Neural progenitor cell (in vitro differentiated cells): ENCODE data around the gene EME2. TPM values are rescaled to one million over a fixed set of nuclear protein-coding genes. Genes with fewer than 3 reads are reported as not detected.

Experiments used
- DNase-seq: peaks from one replicate; pipeline ENCODE4 v3.0.0-alpha.2; 2016; ENCODE audit warnings: low spot score
- H2AFZ ChIP-seq: fragments of 200-600 bp; sonication (generic); replicated peaks from 2 replicates; pipeline ENCODE4 v1.6.1; 2016; ENCODE audit warnings: antibody characterized with exemption
- H3F3A ChIP-seq: fragments of 200-600 bp; sonication (generic); 2 replicates; pipeline ENCODE4 v1.6.1; 2016; ENCODE audit warnings: antibody characterized with exemption, low read depth
- H3K27ac ChIP-seq: fragments of 200-600 bp; sonication (generic); 2 replicates; pipeline ENCODE4 v1.5.1; 2016; ENCODE audit warnings: mild to moderate bottlenecking
- H3K27me3 ChIP-seq: fragments of 200-600 bp; sonication (generic); 2 replicates; pipeline ENCODE4 v1.6.1; 2016; ENCODE audit warnings: mild to moderate bottlenecking, moderate library complexity
- H3K36me3 ChIP-seq: fragments of 200-600 bp; sonication (generic); 2 replicates; pipeline ENCODE4 v1.5.1; 2016
- H3K4me1 ChIP-seq: fragments of 200-600 bp; sonication (generic); 2 replicates; pipeline ENCODE4 v1.6.1; 2016; ENCODE audit warnings: mixed run types
- H3K4me2 ChIP-seq: fragments of 200-600 bp; sonication (generic); 2 replicates; pipeline ENCODE4 v1.6.1; 2016
- H3K4me3 ChIP-seq: fragments of 200-600 bp; sonication (generic); 2 replicates; pipeline ENCODE4 v1.5.1; 2016
- H3K79me2 ChIP-seq: fragments of 200-600 bp; sonication (generic); 2 replicates; pipeline ENCODE4 v1.6.1; 2016; ENCODE audit warnings: low read depth
- H3K9ac ChIP-seq: fragments of 200-600 bp; sonication (generic); 2 replicates; pipeline ENCODE4 v1.6.1; 2016
- H3K9me3 ChIP-seq: fragments of 200-600 bp; sonication (generic); 2 replicates; pipeline ENCODE4 v1.5.1; 2016; ENCODE audit warnings: low read depth
- H4K20me1 ChIP-seq: fragments of 200-600 bp; sonication (generic); 2 replicates; pipeline ENCODE4 v1.6.1; 2016; ENCODE audit warnings: low read depth
- H3K27ac Mint-ChIP-seq: 3 replicates; pipeline ENCODE4 v1.8.0; 2021; ENCODE audit warnings: mixed read lengths
- H3K27me3 Mint-ChIP-seq: 2 replicates; pipeline ENCODE4 v1.8.0; 2022; ENCODE audit warnings: low read depth, mild to moderate bottlenecking, inconsistent platforms, moderate library complexity, mixed read lengths; ENCODE audit not compliant: insufficient read depth
- H3K36me3 Mint-ChIP-seq: 3 replicates; pipeline ENCODE4 v1.8.0; 2021; ENCODE audit warnings: mixed read lengths
- H3K4me1 Mint-ChIP-seq: 3 replicates; pipeline ENCODE4 v1.8.0; 2021; ENCODE audit warnings: mixed read lengths
- H3K4me3 Mint-ChIP-seq: 3 replicates; pipeline ENCODE4 v1.8.0; 2021; ENCODE audit warnings: mild to moderate bottlenecking, moderate library complexity, mixed read lengths
- H3K9me3 Mint-ChIP-seq: 3 replicates; pipeline ENCODE4 v1.8.0; 2020; ENCODE audit warnings: mixed read lengths
- CTCF ChIP-seq: fragments of 200-600 bp; sonication (generic); IDR thresholded peaks from 2 replicates; pipeline ENCODE4 v1.5.1; 2017; ENCODE audit warnings: antibody characterized with exemption, mild to moderate bottlenecking
- EZH2 ChIP-seq: fragments of 200-600 bp; sonication (generic); IDR thresholded peaks from 2 replicates; pipeline ENCODE4 v1.6.1; 2017; ENCODE audit warnings: antibody characterized with exemption, mild to moderate bottlenecking, moderate library complexity
- EZH2phosphoT487 ChIP-seq: fragments of 200-600 bp; sonication (generic); IDR thresholded peaks from 2 replicates; pipeline ENCODE4 v1.6.1; 2017; ENCODE audit warnings: antibody characterized with exemption
- total RNA-seq: library from RNA; depleted of rRNA; stranded (reverse); fragments of >200 nt; gene quantifications from 2 replicates; pipeline ENCODE4 v1.2.3, GENCODE V29; 2015; ENCODE audit warnings: low replicate concordance

EME2 gene
- total RNA-seq, 1 donor from 2014 or later = 2.3 TPM

DNA sequence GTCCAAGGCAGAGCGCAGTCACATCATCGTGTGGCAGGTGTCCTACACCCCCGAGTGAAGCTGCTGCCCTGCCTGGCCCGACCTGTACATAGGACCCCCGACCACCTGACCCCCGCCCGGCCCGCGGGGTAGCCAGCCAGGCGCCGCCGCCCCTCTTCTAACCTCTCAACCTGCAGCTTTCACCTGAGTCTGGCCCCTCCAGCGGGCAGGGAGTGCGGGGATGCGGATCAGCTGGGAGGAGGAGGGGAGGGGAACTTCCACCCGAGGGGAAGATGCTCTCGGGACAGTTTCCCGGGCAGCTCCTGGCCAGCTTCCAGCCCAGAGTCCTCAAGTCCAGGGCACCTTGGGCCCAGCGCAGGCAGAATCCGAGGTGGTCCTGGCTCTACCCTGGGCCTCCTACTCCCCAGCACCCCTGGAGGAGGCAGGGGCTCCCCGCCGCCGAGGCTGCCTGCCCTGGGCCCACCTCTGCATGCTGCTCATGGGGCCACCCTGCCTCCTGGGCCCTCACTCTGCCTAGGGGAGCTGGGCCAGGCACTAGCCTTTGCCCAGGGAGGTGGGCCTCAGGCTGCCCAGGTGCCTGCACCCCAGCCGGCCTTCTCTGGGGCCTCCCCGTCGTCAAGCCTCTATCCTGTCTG, 3.7 kb upstream of the EME2 start:
- peaks cover 9% of the 10 kb centered on the region for H3K4me1 Mint-ChIP-seq
- TF ChIP-seq CTCF (no peak), EZH2phosphoT487 (no peak), EZH2 (no peak)
- no peak overlapping the region for H3K4me3 Mint-ChIP-seq
- peaks cover 3% of the 10 kb centered on the region for H3K36me3 Mint-ChIP-seq
- peaks cover 7% of the 10 kb centered on the region for H3K27me3 Mint-ChIP-seq
- Histone ChIP-seq H2AFZ (no peak overlapping the region), H3K27ac (no peak overlapping the region), H3K4me1 (no peaks in the 10 kb centered on the region), H3K79me2 (peaks cover 13% of the 10 kb centered on the region), H3K9me3 (no peaks in the 10 kb centered on the region), H3F3A (peaks cover 7% of the 10 kb centered on the region), H3K4me3 (no peak overlapping the region), H3K36me3 (no peaks in the 10 kb centered on the region), H3K4me2 (no peak overlapping the region), H4K20me1 (peaks cover 38% of the 10 kb centered on the region), H3K9ac (no peak overlapping the region), H3K27me3 (no peaks in the 10 kb centered on the region)
- no peak for DNase-seq
- H3K27ac Mint-ChIP-seq = no peak overlapping the region
- no peaks in the 10 kb centered on the region for H3K9me3 Mint-ChIP-seq

DNA sequence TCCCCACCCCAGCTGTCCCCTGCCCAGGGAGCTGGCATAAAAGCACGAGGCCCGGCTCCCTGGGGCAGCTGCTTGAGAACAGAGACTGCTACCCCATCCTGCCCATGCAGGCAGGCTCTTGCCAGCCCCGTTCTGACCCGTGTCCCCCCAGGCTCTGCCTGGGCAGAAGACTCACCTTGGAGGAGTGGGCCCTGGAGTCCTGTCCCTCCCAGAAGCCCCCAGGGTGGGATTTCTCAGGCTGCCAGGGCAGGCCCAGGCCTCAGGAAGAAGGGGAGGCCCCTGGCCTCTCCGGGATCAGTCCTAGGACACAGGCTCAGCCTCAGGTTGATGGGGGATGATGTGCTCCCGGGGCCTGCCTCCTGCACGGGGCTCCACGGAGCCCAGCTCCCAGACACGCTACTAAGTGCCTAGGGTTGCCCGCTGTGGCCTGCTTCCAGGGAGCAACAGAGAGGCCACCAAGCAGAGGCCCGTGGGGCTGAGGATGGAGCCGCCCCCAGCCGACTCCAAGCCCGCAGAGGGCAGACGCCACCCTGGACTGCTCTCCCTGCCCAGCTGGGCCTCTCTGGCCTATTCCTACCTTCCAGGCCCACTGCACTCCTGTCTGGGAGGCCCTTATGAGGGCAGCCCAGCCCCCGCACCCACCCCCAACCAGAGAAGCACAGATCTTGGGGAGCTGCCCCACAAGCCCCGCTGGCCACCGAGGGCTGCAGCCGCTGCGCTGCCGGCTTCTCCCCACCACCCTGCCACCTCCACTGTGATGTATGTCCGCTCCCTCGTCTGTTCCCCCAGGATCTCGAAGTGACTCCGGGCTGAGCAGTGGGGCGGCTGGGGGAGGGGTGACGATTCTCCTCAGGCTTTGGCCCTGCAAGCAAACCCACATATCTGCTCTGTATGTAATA, 3.0 kb upstream of the EME2 start:
- Mint-ChIP-seq H3K36me3 (peaks cover 3% of the 10 kb centered on the region), H3K4me1 (peaks cover 10% of the 10 kb centered on the region), H3K27ac (peak overlapping the region; percentile 50), H3K4me3 (peak overlapping the region; percentile 79), H3K27me3 (peaks cover 7% of the 10 kb centered on the region), H3K9me3 (no peaks in the 10 kb centered on the region)
- TF ChIP-seq EZH2 = no peak
- no peak for TF ChIP-seq EZH2phosphoT487
- no peak for TF ChIP-seq CTCF
- Histone ChIP-seq H3K36me3 (no peaks in the 10 kb centered on the region), H3K9me3 (no peaks in the 10 kb centered on the region), H2AFZ (no peak overlapping the region), H3K79me2 (peaks cover 21% of the 10 kb centered on the region), H3K4me2 (no peak overlapping the region), H3K9ac (no peak overlapping the region), H3K4me3 (no peak overlapping the region), H4K20me1 (peaks cover 38% of the 10 kb centered on the region), H3K27me3 (no peaks in the 10 kb centered on the region), H3K27ac (no peak overlapping the region), H3K4me1 (peaks cover 5% of the 10 kb centered on the region), H3F3A (peaks cover 7% of the 10 kb centered on the region)
- DNase-seq = no peak

- no peak overlapping the region for H3K27ac Mint-ChIP-seq
- peak; percentile 55 for DNase-seq
- H3K27ac ChIP-seq = no peak overlapping the region
Observed at GRCh38 chr16:1770328-1771187, 2.1 kb upstream of the EME2 start.

More at GRCh38 chr16:1770328-1771187, 2.1 kb upstream of the EME2 start:
- peaks cover 7% of the 10 kb centered on the region for H3F3A ChIP-seq
- no peak overlapping the region for H3K9ac ChIP-seq
- no peak overlapping the region for H2AFZ ChIP-seq
- peaks cover 10% of the 10 kb centered on the region for H3K4me1 Mint-ChIP-seq
- H3K9me3 ChIP-seq = no peaks in the 10 kb centered on the region
- TF ChIP-seq CTCF = no peak
- no peak for TF ChIP-seq EZH2
- no peak for TF ChIP-seq EZH2phosphoT487
- H3K9me3 Mint-ChIP-seq = no peaks in the 10 kb centered on the region
- H3K4me1 ChIP-seq = peaks cover 5% of the 10 kb centered on the region
- H3K4me3 Mint-ChIP-seq = peak overlapping the region; percentile 79
- peaks cover 38% of the 10 kb centered on the region for H4K20me1 ChIP-seq
- no peaks in the 10 kb centered on the region for H3K36me3 ChIP-seq
- peaks cover 7% of the 10 kb centered on the region for H3K27me3 Mint-ChIP-seq
- peaks cover 3% of the 10 kb centered on the region for H3K36me3 Mint-ChIP-seq
- H3K4me3 ChIP-seq = peak overlapping the region; percentile 83
- H3K4me2 ChIP-seq = peak overlapping the region; percentile 95
- peaks cover 25% of the 10 kb centered on the region for H3K79me2 ChIP-seq
- no peaks in the 10 kb centered on the region for H3K27me3 ChIP-seq
